ENCODE data around the gene AUTS2.

The AUTS2 gene

GRCh38 chr7:70028620-70029019 lies 430.3 kb downstream of the AUTS2 start:
- H3K9ac ChIP-seq (ENCODE audit: low read depth in 1 of 2, low read length in 2 of 2) = no peak overlapping the region
- no peaks in the 10 kb centered on the region for H3K9me3 ChIP-seq (ENCODE audit: control insufficient read depth in 2 of 2, low read length in 2 of 2)
- H3K36me3 ChIP-seq (ENCODE audit: control insufficient read depth in 2 of 2, insufficient read depth in 2 of 2, low read length in 2 of 2) = no peaks in the 10 kb centered on the region
- no peak overlapping the region for H3K27ac ChIP-seq (ENCODE audit: low read depth in 2 of 2, low read length in 2 of 2)
- H3K27me3 ChIP-seq (ENCODE audit: control insufficient read depth in 2 of 2, insufficient read depth in 2 of 2, low read length in 2 of 2) = no peaks in the 10 kb centered on the region
- no peaks in the 10 kb centered on the region for H3K4me1 ChIP-seq (ENCODE audit: control insufficient read depth in 2 of 2, insufficient read depth in 2 of 2, low read length in 2 of 2)
- H3K4me3 ChIP-seq (ENCODE audit: low read length in 2 of 2) = no peak overlapping the region

DNA sequence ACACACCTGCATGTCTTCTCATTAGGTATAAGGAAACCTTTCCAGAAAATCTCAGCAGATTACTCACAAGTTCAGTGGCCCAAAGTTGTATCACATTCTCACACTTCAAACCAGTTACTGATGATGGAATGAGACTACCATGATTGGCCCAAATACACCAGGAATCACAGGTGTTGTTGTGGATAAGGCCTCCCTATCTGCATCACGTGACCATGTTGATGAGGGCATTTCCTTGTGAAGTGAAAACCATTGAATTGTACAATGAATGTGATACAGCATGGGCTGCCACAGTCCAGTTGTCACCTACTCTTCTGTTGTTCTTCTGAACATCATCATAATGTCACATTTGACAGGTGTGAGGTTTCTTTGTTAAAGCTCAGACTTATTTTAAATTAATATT lies 431.7 kb downstream of the AUTS2 start:
- Histone ChIP-seq H3K4me1 (ENCODE audit: control insufficient read depth in 2 of 2, insufficient read depth in 2 of 2, low read length in 2 of 2) (no peaks in the 10 kb centered on the region), H3K27me3 (ENCODE audit: control insufficient read depth in 2 of 2, insufficient read depth in 2 of 2, low read length in 2 of 2) (no peaks in the 10 kb centered on the region), H3K4me3 (ENCODE audit: low read length in 2 of 2) (no peak overlapping the region), H3K9ac (ENCODE audit: low read depth in 1 of 2, low read length in 2 of 2) (no peak overlapping the region), H3K27ac (ENCODE audit: low read depth in 2 of 2, low read length in 2 of 2) (no peak overlapping the region), H3K9me3 (ENCODE audit: control insufficient read depth in 2 of 2, low read length in 2 of 2) (no peaks in the 10 kb centered on the region), H3K36me3 (ENCODE audit: control insufficient read depth in 2 of 2, insufficient read depth in 2 of 2, low read length in 2 of 2) (no peaks in the 10 kb centered on the region)

DNA sequence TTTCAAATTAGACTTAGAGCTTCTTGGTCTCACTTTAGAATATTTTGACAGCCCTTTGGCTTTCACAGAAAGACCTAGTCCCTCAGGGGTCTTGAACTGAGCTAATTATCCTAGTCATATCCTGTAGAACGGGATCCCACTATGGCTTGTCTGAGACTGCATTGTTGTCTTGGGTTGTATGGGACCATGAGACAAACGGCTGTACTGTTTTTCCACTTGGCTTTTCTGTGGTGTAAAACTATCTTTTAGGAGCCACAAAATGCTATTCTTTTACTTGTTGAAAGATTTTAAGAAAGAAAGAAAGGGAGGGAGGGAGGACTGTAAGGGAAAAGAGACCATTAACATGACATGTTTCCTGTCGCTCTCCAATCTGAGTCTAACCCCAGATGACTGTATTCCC lies 432.5 kb downstream of the AUTS2 start:
- H3K4me3 ChIP-seq (ENCODE audit: low read length in 2 of 2) = no peak overlapping the region
- no peaks in the 10 kb centered on the region for H3K9me3 ChIP-seq (ENCODE audit: control insufficient read depth in 2 of 2, low read length in 2 of 2)
- no peak overlapping the region for H3K9ac ChIP-seq (ENCODE audit: low read depth in 1 of 2, low read length in 2 of 2)
- H3K36me3 ChIP-seq (ENCODE audit: control insufficient read depth in 2 of 2, insufficient read depth in 2 of 2, low read length in 2 of 2) = no peaks in the 10 kb centered on the region
- H3K27me3 ChIP-seq (ENCODE audit: control insufficient read depth in 2 of 2, insufficient read depth in 2 of 2, low read length in 2 of 2) = no peaks in the 10 kb centered on the region
- H3K4me1 ChIP-seq (ENCODE audit: control insufficient read depth in 2 of 2, insufficient read depth in 2 of 2, low read length in 2 of 2) = no peaks in the 10 kb centered on the region
- H3K27ac ChIP-seq (ENCODE audit: low read depth in 2 of 2, low read length in 2 of 2) = no peak overlapping the region

- Histone ChIP-seq H3K9ac (ENCODE audit: low read depth in 1 of 2, low read length in 2 of 2) (no peak overlapping the region), H3K9me3 (ENCODE audit: control insufficient read depth in 2 of 2, low read length in 2 of 2) (no peaks in the 10 kb centered on the region), H3K4me3 (ENCODE audit: low read length in 2 of 2) (no peak overlapping the region), H3K27me3 (ENCODE audit: control insufficient read depth in 2 of 2, insufficient read depth in 2 of 2, low read length in 2 of 2) (no peaks in the 10 kb centered on the region), H3K4me1 (ENCODE audit: control insufficient read depth in 2 of 2, insufficient read depth in 2 of 2, low read length in 2 of 2) (no peaks in the 10 kb centered on the region), H3K27ac (ENCODE audit: low read depth in 2 of 2, low read length in 2 of 2) (no peak overlapping the region), H3K36me3 (ENCODE audit: control insufficient read depth in 2 of 2, insufficient read depth in 2 of 2, low read length in 2 of 2) (no peaks in the 10 kb centered on the region)
Measured at GRCh38 chr7:70031245-70031644, 433.0 kb downstream of the AUTS2 start.

GRCh38 chr7:70032649-70033048 lies 434.4 kb downstream of the AUTS2 start:
- Histone ChIP-seq H3K9me3 (ENCODE audit: control insufficient read depth in 2 of 2, low read length in 2 of 2) (no peaks in the 10 kb centered on the region), H3K27ac (ENCODE audit: low read depth in 2 of 2, low read length in 2 of 2) (no peak overlapping the region), H3K4me1 (ENCODE audit: control insufficient read depth in 2 of 2, insufficient read depth in 2 of 2, low read length in 2 of 2) (no peaks in the 10 kb centered on the region), H3K36me3 (ENCODE audit: control insufficient read depth in 2 of 2, insufficient read depth in 2 of 2, low read length in 2 of 2) (no peaks in the 10 kb centered on the region), H3K9ac (ENCODE audit: low read depth in 1 of 2, low read length in 2 of 2) (no peak overlapping the region), H3K4me3 (ENCODE audit: low read length in 2 of 2) (no peak overlapping the region), H3K27me3 (ENCODE audit: control insufficient read depth in 2 of 2, insufficient read depth in 2 of 2, low read length in 2 of 2) (no peaks in the 10 kb centered on the region)

GRCh38 chr7:70033226-70033625 lies 435.0 kb downstream of the AUTS2 start:
- Histone ChIP-seq H3K9me3 (ENCODE audit: control insufficient read depth in 2 of 2, low read length in 2 of 2) (no peaks in the 10 kb centered on the region), H3K4me3 (ENCODE audit: low read length in 2 of 2) (no peak overlapping the region), H3K27me3 (ENCODE audit: control insufficient read depth in 2 of 2, insufficient read depth in 2 of 2, low read length in 2 of 2) (no peaks in the 10 kb centered on the region), H3K27ac (ENCODE audit: low read depth in 2 of 2, low read length in 2 of 2) (no peak overlapping the region), H3K4me1 (ENCODE audit: control insufficient read depth in 2 of 2, insufficient read depth in 2 of 2, low read length in 2 of 2) (no peaks in the 10 kb centered on the region), H3K9ac (ENCODE audit: low read depth in 1 of 2, low read length in 2 of 2) (no peak overlapping the region), H3K36me3 (ENCODE audit: control insufficient read depth in 2 of 2, insufficient read depth in 2 of 2, low read length in 2 of 2) (no peaks in the 10 kb centered on the region)

DNA sequence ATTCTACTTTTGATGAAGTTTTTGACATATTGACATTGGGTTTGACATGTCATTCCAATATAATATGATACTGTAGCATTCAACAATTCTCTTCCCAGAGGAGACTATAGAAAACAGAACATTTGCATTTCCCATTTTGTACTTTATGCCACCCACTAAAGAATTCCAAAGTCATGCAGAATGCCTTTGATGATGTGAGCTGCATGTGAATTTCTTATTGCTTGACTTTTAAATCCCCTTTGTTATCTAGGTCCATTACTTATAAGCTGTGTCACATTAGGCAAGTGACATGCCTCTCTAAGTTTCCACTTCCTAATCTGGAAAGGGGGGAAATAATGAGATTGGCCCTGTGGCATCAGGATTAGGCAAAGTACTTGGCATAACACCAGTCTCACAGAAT lies 436.7 kb downstream of the AUTS2 start:
- H3K4me3 ChIP-seq (ENCODE audit: low read length in 2 of 2) = no peak overlapping the region
- no peak overlapping the region for H3K9ac ChIP-seq (ENCODE audit: low read depth in 1 of 2, low read length in 2 of 2)
- no peaks in the 10 kb centered on the region for H3K36me3 ChIP-seq (ENCODE audit: control insufficient read depth in 2 of 2, insufficient read depth in 2 of 2, low read length in 2 of 2)
- H3K4me1 ChIP-seq (ENCODE audit: control insufficient read depth in 2 of 2, insufficient read depth in 2 of 2, low read length in 2 of 2) = no peaks in the 10 kb centered on the region
- H3K9me3 ChIP-seq (ENCODE audit: control insufficient read depth in 2 of 2, low read length in 2 of 2) = no peaks in the 10 kb centered on the region
- no peaks in the 10 kb centered on the region for H3K27me3 ChIP-seq (ENCODE audit: control insufficient read depth in 2 of 2, insufficient read depth in 2 of 2, low read length in 2 of 2)
- no peak overlapping the region for H3K27ac ChIP-seq (ENCODE audit: low read depth in 2 of 2, low read length in 2 of 2)

GRCh38 chr7:70035519-70035918 lies 437.2 kb downstream of the AUTS2 start:
- Histone ChIP-seq H3K27me3 (ENCODE audit: control insufficient read depth in 2 of 2, insufficient read depth in 2 of 2, low read length in 2 of 2) (no peaks in the 10 kb centered on the region), H3K9ac (ENCODE audit: low read depth in 1 of 2, low read length in 2 of 2) (no peak overlapping the region), H3K27ac (ENCODE audit: low read depth in 2 of 2, low read length in 2 of 2) (no peak overlapping the region), H3K4me1 (ENCODE audit: control insufficient read depth in 2 of 2, insufficient read depth in 2 of 2, low read length in 2 of 2) (no peaks in the 10 kb centered on the region), H3K4me3 (ENCODE audit: low read length in 2 of 2) (no peak overlapping the region), H3K9me3 (ENCODE audit: control insufficient read depth in 2 of 2, low read length in 2 of 2) (no peaks in the 10 kb centered on the region), H3K36me3 (ENCODE audit: control insufficient read depth in 2 of 2, insufficient read depth in 2 of 2, low read length in 2 of 2) (no peaks in the 10 kb centered on the region)

- H3K4me3 ChIP-seq (ENCODE audit: low read length in 2 of 2) = no peak overlapping the region
- no peak overlapping the region for H3K9ac ChIP-seq (ENCODE audit: low read depth in 1 of 2, low read length in 2 of 2)
- no peaks in the 10 kb centered on the region for H3K27me3 ChIP-seq (ENCODE audit: control insufficient read depth in 2 of 2, insufficient read depth in 2 of 2, low read length in 2 of 2)
- no peaks in the 10 kb centered on the region for H3K36me3 ChIP-seq (ENCODE audit: control insufficient read depth in 2 of 2, insufficient read depth in 2 of 2, low read length in 2 of 2)
- H3K9me3 ChIP-seq (ENCODE audit: control insufficient read depth in 2 of 2, low read length in 2 of 2) = no peaks in the 10 kb centered on the region
- no peak overlapping the region for H3K27ac ChIP-seq (ENCODE audit: low read depth in 2 of 2, low read length in 2 of 2)
- H3K4me1 ChIP-seq (ENCODE audit: control insufficient read depth in 2 of 2, insufficient read depth in 2 of 2, low read length in 2 of 2) = no peaks in the 10 kb centered on the region
Measured at GRCh38 chr7:70035955-70036354, 437.7 kb downstream of the AUTS2 start.

DNA sequence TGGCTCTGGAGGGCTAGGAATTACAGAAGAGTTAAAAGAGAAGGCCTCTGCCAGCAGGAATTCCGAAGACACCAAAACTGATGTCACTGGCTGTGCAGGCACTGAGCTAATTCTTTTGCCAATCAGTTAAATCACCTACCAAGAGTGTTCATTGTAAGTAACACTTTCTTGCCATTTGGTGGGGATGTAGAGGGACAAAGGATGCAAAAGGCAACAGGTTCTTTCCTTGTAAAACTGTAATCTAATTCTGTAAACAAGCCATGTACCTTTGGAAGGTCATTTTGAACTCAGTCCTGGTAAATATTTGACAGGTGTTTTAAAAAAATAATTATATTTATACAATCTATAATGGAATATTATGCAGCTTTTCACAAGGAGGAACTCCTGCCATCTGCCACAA lies 438.4 kb downstream of the AUTS2 start:
- no peak overlapping the region for H3K27ac ChIP-seq (ENCODE audit: low read depth in 2 of 2, low read length in 2 of 2)
- H3K27me3 ChIP-seq (ENCODE audit: control insufficient read depth in 2 of 2, insufficient read depth in 2 of 2, low read length in 2 of 2) = no peaks in the 10 kb centered on the region
- no peaks in the 10 kb centered on the region for H3K4me1 ChIP-seq (ENCODE audit: control insufficient read depth in 2 of 2, insufficient read depth in 2 of 2, low read length in 2 of 2)

More for the DNA sequence above, 438.4 kb downstream of the AUTS2 start:
- Histone ChIP-seq H3K9me3 (ENCODE audit: control insufficient read depth in 2 of 2, low read length in 2 of 2) (no peaks in the 10 kb centered on the region), H3K4me3 (ENCODE audit: low read length in 2 of 2) (no peak overlapping the region), H3K36me3 (ENCODE audit: control insufficient read depth in 2 of 2, insufficient read depth in 2 of 2, low read length in 2 of 2) (no peaks in the 10 kb centered on the region), H3K9ac (ENCODE audit: low read depth in 1 of 2, low read length in 2 of 2) (no peak overlapping the region)

Measured in mucosa of rectum (tissue), 2 donors.